GM19025 (cell line): ENCODE data around the gene MROH2A.

Source experiments
- ATAC-seq: cut with Tn5 transposase; IDR thresholded peaks from one replicate; pipeline ENCODE4 v1.9.1; 2021; ENCODE audit warnings: mild to moderate bottlenecking, low read depth, moderate library complexity; ENCODE audit not compliant: unreplicated experiment

The MROH2A gene

DNA sequence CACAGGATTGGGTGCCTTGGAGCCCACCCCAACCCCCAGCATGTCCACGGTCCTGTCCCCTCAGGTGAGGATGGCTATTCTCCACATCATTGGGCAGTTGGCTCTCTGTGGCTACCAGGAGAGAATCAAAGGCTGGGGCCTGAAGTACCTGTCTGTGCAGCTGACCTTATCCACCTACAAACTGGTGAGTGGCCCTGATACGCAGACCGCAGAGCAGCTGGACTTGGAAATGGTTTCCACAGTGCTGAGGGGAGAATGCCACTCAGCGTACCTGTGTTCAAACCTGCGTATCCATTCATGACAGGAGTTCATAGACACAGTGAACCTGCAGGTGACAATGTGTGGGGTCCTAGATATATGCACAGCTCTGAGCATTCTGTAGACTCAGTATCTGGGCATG is 21.6 kb downstream of the MROH2A start:
- no peak for ATAC-seq

DNA sequence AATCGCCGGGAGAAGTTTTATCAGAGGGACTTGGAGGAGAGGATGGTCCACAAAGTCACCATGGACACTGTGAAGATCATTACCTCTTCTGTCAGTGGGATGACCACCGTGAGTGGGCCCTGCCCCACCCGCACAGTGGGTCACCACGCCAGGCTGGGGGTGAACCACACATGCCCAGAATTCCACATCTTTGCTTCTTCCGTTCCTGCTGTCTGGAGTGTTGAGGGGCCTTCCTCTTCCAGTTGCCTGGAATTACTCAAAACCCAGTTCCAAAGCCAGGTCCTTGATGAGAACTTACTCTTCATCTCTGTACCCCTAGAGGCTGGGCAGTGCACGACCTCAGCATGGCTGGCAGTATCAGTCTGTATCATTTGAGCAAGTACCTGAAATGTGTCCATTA is 22.1 kb downstream of the MROH2A start:
- ATAC-seq = no peak

DNA sequence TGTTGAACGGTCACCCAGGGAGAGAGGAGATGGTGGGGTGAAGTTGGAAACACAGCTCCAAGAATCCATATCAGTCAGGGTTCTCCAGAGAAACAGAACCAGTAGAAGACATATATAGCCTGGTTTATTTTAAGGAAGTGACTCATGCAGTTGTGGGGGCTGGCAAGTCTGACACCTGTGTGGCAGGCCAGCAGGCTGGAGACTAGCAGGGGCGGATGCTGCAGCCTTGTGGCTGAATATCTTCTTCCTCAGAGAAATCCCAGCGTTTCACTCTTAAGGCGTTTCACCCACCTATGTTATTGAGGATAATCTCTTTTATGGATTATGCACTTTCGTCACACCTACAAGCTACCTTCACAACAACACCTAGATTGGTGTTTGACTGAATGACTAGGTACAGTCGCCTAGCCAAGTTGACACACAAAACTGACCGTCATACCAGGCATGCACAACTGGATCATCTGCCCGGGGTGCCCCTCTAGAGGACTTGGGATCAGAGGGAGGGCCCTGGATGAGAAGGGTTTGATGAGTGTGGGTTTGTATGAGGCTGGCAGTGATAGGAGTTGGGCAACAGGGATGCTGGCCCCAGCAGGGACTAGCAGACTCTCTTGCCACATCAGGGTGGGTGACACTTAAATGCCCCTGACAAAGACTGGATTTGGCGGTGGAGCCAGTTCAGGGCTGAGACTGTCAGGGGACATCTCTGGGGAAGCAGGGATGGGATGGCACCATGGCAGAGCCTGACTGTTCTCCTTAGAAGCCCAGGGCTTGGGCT is 23.4 kb downstream of the MROH2A start:
- no peak for ATAC-seq

DNA sequence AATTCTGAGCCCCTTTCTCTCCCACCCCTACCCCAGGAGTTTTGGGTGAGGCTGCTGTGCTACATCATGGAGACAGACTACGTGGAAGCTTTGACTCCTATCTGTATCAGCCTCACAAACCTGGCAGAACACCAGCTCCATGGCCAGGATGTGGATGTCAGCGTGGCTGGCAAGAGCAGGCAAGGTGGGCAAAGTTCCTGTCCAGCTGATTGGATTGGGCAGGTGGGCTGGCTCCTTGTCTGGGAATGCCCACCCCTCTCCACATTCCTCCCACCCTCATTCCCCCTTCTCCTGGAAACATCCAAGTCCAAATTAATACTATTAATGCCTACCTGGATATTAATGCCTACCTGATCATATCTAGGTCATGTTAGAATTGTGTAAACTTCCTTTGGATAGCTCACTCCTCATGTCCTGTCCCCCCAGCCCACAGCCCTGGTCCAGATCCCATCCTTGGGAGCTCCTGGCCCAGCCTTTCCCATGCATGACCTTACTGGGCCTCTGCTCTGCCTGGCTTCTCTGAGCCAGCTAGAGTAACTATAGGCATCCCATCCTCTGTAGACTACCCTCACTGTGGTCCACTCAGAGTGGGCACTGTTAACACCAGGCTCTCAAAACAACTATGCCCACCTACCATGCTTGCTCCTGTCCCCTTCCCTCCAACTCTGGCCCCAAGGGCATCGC is 24.1 kb downstream of the MROH2A start:
- ATAC-seq = no peak

DNA sequence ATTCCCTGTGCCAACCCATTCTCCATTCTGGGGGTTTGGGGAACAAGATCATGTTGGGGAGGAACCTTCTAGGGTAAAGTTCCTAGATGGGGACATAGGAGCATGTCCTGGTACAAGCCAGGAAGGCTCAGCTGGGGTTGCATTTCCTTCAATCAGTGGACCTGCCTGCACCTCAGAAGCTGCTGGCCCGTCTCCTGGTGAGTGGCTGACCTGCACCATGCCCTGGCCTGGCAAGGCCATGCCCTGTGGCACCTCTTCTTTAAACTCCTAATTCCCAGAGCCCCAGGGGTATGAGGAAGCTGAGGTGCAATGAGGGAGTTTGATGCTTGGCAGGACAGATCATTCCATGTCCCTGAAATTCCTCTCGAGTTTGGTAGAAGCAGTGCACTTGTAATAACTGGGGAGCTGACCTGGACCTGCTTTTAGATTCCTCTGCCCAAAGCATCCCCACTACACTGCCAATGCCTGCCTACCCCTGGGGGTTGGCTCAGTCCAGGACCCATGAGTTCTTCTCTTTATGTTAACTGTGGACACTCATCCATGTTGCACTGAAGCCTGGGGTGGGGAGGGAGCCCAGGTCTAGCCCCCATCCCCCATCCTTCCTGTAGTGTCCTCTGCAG is 25.3 kb downstream of the MROH2A start:
- no peak for ATAC-seq

DNA sequence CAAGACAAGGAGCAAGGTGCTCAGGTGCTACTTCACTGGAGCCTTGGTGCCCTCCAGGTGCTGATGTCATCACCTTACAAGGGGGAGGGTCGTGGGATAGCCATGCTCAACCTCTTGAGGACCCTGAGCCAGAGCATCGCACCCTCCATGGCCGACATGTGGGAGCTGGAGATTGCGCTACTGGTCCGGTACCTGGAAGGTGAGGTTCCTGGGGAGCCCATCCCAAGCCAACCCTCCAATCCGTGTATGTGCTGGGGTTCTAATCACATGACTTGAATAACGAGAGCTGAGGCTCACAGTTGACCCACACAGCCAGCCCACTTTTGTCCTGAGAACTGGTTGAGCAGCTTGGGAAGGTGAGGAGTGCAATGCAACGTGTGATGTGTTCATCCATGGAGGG is 25.9 kb downstream of the MROH2A start:
- no peak for ATAC-seq

DNA sequence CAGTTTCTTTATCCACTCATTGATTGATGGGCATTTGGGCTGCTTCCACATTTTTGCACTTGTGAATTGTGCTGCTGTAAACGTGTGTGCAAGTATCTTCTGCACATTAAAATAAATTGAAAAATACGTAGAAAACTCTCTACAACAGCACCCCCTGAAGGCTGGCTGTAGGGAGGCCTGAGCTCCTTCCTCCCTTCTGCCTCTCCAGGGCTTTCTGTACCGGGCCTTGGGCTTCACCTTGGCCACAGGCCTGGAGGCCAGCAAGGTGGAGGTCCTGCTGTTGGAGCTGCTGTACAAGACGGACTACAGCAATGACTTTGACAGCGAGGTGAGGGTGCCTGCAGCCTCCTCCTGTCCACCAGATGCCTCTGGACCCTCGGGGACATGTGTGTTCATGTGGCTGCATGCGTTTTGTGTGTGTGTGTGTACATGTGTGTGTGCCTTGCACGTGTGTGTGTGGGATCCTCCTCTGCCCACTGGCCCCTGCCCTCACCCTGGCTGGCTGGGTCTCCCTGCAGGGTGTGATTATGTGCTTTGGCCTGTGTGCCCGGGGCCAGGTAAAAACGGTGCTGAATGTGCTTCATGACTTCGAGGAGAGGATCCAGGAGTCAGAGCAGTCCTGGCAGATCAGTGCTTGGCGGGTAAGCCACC is 29.2 kb downstream of the MROH2A start:
- no peak for ATAC-seq

DNA sequence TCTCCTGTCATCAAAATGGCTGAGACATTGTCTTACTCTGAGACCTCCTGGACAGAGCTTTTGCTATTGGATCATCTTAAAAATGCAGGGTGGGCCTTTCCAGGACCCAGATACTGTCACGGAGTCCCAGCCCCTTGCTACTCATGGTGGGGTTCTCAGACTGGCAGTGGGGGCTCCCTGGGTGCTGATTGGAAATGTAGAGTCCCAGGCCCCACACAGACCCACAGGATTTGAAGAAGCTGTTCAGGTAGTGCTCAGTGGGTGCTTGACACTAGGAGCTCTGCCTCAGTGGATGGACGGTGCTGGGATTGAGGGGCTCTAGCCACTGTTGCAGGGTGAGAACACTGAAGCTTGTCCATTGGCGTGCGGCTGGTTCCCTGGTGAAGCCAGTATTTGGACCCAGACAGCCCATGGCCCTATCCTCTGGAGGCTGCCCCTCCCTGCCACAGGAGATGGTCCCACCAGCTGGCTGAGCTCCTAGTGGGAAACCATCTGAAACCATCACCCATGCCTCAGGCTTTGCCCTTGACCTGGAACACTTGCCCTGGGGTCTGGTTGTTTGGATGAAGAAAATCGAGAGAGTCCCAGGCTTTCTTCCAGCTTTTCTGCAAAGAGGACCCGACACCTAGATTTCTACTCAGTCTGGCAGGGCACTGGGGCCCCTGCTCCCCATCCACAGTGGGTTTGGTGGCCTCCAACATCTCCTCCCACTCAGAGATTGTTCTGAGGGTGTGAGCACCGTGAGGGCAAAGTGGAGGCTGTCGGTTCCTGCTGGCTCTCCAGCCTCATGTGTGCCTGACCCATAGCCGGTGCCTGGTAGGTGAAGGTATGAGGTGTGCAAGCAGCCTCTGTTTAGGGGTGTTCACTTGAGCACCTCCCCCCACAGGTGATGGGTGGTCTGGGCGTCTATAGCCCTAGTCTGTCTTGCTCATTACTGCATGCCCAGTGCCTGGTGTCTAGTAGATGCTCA is 30.1 kb downstream of the MROH2A start:
- no peak for ATAC-seq

DNA sequence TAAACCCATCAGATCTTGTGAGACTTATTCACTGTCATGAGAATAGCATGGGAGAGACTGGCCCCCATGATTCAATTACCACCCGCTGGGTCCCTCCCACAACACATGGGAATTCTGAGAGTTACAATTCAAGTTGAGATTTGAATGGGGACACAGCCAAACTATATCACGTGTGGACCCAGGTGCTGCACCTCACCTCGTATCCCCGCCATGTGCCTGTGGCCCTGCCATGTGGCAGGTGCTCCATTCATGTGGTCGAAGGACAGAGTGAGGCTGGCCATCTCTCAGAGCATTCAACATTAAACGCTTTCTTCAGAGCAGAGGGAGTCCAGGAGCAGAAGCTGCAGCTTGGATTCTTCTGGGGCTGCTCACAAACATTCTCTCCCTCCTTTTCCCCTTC is 32.3 kb downstream of the MROH2A start:
- no peak for ATAC-seq

DNA sequence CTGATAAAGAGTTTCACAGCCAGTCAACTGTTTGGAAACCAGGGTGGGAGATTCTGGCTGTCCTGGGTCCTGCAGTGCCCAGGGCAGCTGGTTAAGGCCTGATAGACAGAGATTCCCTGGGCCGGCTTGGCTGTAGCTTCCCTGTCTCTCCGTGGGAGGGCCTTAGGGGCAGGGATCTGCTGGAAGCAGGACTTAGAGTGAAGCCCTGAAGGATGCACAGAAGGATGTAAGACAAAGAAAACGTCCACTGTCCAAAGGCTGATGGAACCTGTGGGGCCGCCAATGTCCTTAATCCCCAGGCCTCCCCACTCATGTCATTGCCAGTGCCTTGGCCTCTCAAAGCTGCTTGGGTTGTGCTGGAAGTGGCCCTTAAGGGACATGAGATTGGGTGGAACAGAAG is 33.0 kb downstream of the MROH2A start:
- ATAC-seq = no peak

DNA sequence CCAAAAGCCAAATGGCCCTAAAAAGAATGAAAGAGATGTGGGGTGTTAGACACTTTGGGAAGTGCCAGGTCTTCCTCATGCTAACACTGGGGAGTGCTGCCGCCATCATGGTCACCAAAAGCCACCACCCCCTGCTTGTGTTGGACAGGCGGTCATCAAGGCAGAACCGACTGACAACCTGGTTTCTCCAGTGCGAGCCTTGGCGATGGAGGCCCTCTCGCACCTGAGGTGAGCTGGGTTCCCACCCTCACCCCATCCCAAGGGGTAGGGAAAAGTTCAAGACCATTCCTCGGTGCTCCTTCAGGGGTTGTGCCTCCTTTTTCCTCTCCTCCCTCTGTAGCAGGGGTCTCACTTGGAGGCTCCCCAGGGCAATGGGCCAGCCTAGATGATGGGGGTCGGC is 33.6 kb downstream of the MROH2A start:
- ATAC-seq = no peak

DNA sequence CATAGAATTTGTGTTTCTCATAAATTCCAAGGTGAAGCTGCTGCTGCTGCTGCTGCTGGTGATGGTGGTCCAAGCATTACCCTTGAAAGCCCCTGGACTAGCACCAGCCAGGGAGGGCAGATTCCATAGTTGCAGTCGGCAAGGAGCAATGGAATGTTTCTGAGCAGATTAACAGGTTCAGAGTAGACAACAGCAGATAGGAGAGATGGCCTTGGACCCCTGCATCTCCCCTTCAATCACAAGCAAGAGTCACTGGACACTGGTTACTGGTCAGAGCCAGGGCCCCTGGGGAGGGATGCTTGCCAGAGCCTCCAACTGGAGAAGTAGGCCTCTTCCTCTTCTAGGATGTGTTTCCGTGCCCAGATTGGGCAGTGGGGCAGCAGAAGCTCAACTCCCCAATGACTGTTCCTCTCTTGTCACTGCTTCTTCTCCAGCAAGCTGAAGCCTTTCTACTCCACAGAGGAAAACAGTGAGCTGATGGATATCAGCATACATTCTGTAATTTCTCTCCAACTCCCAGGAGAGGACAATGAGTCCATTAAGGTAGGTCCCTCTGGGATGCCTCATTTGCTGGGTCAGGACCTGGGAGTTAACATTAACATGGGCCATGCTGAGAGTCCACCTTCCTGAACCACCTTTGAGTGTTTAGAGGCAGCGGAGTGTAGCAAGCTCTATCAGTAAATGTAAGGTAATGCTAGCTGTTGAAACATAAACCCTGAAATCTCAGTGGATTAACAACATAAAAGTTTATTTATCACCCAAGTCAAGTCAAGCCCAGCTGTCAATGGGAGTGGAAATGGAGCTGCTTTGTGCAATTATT is 35.3 kb downstream of the MROH2A start:
- no peak for ATAC-seq

DNA sequence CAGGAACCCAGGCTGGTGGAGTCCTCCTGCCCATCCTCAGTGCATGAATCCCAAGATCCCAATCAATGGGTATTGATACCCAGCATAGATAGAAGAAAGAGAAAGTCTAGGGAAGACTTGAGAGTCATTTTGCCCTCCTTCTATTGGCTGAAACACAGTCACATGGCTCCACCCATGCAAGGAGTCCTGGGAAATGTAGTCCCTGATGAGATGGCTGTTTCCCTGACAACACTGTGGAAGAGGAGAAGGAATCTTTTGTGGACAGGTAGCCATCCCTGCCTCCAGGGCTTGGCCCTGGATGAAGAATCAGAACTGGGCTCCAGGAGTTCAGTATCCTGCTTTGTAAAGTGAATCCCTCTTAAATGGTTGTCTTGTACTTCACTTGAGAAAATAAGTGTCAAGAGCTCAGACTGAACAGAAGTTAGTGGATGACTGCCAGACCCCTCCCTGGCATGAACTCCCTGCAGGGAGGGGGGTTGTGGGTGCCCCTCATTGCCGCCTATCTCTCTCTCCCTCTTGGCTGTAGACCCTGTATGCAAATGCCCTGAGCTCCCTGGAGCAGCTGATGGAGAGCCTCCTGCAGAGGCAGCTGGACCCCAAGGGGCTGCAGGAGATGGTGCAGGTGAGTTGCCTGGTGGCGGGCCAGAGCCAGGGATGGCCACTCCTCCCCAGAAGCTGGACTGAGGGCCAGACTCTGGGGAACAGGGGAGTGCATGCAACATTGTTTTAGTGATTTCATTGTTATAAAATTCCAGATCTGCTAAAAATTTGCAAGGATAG is 36.1 kb downstream of the MROH2A start:
- no peak for ATAC-seq

DNA sequence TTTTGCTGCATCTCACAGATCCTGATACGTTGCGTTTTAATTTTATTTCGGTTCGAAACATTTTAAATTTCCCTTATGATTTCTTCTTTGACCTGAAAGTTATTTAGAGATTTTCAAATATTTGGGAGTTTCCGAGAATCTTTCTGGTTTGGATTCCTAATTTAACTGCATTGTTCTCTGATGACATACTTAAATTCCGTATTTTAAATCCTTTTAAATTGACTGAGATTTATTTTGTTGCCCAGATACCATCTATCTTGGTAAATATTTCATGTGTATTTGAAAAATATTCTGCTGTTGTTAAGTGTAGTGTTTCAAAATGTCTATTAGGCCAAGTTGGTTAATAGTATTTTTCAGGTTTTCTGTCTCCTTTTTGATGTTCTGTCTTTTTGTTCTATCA is 37.7 kb downstream of the MROH2A start:
- ATAC-seq = no peak

DNA sequence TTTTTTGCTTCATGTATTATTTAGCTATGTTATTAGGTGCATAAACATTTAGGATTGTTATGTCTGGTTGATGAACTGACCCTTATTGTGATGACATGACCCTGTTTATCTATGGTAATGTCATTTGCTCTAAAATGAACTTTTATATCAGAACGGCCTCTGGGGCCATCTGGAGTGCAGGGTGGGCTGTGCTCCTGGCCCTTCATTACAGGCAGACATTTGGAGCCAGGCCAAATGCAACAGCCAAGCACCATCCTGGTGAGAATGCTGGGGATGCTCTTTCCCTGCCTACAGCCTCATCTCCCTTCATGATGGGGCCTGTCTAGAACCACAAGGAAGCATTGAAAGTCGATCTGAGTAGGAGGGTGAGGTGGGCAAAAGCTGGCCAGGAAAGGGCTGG is 38.2 kb downstream of the MROH2A start:
- no peak for ATAC-seq

DNA sequence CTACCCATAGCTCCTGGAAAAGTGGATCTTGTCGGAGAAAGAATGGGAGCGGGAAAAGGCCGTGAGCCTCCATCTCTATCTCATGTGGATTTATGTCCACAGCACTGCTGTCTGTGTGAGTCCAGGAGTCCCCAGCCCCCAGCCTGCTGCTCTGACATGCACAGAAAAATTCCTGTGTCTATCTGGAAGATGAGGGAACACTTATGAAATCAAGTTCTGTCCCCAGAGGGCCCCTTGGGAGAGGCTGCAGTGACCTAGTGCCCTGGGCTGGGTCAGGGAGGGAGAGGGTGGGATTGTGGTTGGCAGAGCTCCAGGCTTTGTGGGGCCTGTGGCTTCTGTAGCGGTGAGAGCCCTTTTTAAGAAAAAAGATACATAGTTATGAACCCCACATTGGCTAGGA is 38.6 kb downstream of the MROH2A start:
- no peak for ATAC-seq

DNA sequence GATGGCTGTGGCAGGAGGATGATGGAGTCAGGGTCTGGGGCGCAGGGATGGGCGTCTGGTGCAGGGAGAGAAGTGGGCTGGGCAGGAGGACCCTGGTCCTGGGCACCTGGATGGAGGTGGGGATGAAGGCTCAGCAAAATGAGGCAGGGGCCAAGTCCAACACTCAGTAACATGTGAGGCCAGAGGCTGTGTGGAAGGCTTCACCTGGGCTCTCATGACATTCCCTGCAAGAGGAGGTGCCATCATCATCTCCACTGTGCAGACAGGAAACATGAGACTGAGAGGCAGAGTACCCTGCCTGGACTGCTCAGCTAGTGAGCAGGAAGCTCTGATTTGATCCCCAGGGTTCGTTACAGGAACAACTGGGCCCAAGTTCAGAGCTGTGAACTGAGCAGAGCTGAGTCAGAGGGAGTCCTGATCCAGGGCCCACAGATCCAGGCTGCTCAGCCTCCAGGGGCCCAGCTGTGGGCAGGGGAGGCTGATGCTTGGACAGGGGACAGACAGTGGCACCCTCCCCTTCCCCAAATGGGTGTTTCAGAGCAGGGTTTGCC is 39.3 kb downstream of the MROH2A start:
- no peak for ATAC-seq

DNA sequence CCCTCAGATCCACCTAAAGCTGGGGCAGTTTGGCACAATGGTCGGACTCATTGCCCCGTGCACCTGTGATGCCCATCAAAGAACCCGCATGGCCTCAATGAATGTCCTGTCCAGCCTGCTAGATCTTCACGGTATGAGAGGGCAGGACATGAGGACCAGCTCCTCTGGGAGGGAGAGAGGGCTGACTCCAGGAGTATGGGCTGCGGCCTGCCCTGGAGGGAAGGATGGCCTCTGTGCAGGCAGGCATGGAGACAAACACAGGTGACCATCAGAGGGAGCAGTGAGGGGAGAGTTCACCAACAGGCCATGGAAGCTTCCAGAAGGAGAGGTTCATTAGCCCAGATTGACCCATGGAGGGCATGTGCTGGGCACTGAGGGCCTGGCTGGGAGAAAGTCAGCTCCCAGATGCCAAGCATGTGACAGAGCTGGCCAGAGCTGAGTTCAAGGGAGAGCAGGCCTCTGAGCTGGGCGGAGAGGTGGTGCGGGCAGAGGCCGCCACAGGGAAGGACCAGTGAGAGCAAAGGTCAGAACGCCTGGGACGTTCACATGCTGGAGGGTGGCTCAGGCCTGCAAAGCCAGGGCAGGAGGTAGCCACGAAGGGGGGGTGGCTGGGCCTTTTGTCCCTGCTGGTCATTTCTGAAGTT is 40.0 kb downstream of the MROH2A start:
- no peak for ATAC-seq
